ENCODE results near the gene NOP9. TPM values are rescaled to one million over a fixed set of nuclear protein-coding genes. Genes with fewer than 3 reads are reported as not detected.

The NOP9 gene, protein sequence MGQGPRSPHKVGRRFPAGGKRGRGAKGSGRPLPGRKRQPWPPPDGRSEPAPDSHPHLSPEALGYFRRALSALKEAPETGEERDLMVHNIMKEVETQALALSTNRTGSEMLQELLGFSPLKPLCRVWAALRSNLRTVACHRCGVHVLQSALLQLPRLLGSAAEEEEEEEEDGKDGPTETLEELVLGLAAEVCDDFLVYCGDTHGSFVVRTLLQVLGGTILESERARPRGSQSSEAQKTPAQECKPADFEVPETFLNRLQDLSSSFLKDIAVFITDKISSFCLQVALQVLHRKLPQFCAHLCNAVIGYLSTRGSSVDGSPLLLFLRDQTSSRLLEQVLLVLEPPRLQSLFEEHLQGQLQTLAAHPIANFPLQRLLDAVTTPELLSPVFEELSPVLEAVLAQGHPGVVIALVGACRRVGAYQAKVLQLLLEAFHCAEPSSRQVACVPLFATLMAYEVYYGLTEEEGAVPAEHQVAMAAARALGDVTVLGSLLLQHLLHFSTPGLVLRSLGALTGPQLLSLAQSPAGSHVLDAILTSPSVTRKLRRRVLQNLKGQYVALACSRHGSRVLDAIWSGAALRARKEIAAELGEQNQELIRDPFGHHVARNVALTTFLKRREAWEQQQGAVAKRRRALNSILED
- 20.1 TPM for polyA plus RNA-seq (2012; ENCODE audit: insufficient read depth, insufficient read length)

GRCh38 chr14:24299255-24300191 is at the start of gene NOP9, which contains the start of gene DHRS1:
Gene NOP9 (plus strand): TSS chr14:24299850. CDS start chr14:24299955, 105 bp downstream.
Gene DHRS1 (minus strand): TSS chr14:24299780. CDS start chr14:24299106, 674 bp downstream.
- peak within 1 kb of the TSS; percentile 94 for H3K4me3 ChIP-seq (ENCODE audit: low read length)
- DNase-seq (ENCODE audit: low read depth, low spot score): peak; percentile 84

DNA sequence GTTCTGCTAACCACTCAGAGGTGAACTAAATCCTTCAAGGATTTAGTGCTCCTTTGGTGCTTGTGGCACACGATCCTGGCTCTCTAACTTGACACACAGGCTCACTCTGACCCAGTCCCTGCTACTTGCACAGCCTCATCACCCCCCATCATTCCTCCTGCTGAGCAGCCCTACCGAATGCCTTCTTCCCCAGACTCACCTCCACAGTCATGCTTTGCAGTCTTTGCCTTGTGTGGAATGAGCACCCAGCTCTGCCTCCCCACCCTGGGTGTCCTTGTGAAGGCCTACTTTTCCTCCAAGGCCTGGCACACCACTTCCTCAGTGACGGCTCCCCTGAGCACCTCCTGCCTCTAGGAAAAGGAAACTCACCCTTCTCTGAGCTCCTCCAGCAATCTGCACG is 49.3 kb upstream of the NOP9 start:
- no peak overlapping the region for H3K4me3 ChIP-seq (ENCODE audit: low read length)
- DNase-seq (ENCODE audit: low read depth, low spot score): no peak

GRCh38 chr14:24251880-24252288 is 47.8 kb upstream of the NOP9 start:
- H3K4me3 ChIP-seq (ENCODE audit: low read length): no peak overlapping the region
- no peak for DNase-seq (ENCODE audit: low read depth, low spot score)

DNA sequence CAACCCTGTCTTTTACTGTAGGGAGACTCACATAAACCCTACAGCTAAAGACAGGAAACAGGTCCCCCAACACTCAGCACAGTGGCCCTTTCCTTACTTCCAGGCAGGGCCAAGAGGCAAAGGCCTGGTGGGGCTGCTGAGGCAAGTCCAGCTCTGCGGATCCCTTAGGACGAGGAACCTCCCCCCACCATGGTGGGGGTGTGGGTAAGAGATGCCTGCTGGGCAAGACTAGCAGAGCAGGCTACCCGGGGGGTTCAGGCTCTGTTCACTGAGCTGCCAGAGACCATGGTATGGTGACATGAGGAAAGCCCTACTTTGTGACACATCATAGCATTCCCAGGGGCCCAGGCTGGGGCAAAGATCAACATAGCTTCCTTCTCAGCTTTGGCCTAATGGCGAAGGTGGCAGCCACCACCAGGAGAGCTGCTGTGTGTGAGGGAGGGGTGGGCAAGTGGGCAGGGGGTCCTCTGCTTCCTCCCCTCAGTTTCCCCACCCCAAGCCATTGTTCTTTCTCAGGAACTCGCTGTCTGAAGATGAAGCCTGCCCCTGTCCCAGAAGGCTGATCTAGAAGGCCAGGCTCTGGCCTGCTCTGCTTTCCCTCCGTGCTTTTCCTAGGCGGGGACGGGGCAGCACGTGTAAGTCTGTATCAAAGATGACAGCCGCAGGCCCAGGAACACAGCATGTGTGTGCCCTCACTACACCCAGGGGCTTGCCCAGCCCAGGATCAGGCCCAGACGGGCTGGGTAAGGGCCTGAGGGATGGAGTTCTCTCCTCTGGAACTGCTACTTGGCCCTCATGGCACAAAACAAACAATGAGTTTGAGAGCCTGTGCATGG is 47.1 kb upstream of the NOP9 start:
- no peak for DNase-seq (ENCODE audit: low read depth, low spot score)
- no peak overlapping the region for H3K4me3 ChIP-seq (ENCODE audit: low read length)

DNA sequence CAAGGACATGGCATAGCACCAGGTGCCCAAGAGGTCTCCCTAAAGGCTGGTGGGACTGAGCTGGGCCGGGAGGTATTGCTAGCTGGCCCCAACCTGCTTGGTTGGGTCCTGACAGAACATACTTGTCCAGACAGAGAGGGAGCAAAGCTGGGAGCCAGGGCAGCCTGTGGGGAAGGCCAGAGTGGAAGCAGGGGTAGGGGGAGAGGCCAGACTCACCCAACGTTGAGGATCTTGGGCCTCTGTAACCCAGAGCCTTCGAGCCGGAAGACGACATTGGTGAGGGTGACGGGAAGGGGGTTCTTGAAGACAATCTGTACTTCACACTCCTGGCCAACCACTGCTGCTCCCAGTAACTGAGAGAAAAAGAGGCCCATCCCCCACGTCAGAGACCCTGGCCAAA is 45.7 kb upstream of the NOP9 start:
- no peak overlapping the region for H3K4me3 ChIP-seq (ENCODE audit: low read length)
- DNase-seq (ENCODE audit: low read depth, low spot score): no peak

GRCh38 chr14:24254630-24255392 is 44.8 kb upstream of the NOP9 start:
- H3K4me3 ChIP-seq (ENCODE audit: low read length): no peak overlapping the region
- DNase-seq (ENCODE audit: low read depth, low spot score): no peak

DNA sequence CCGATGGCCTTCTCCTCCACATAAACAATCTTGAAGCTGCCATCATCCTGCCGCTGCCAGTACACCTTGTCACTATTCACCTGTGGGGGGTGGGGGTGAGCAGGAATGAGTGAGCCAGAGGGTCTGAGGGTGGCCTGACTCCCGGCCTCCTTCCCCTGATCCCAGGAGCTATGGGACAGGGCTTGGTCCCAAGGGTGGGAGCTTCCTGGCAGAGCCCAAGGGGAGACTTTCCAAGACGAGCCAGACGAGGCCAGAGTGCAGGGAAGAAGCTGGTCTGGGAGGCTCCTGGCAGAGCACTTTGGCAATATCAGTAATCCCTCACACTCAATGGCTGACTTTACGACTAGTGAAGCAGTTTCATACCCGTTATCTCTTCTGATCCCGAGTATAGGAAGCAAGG is 44.2 kb upstream of the NOP9 start:
- no peak overlapping the region for H3K4me3 ChIP-seq (ENCODE audit: low read length)
- no peak for DNase-seq (ENCODE audit: low read depth, low spot score)

GRCh38 chr14:24255931-24256711 is 43.5 kb upstream of the NOP9 start:
- DNase-seq (ENCODE audit: low read depth, low spot score): no peak

DNA sequence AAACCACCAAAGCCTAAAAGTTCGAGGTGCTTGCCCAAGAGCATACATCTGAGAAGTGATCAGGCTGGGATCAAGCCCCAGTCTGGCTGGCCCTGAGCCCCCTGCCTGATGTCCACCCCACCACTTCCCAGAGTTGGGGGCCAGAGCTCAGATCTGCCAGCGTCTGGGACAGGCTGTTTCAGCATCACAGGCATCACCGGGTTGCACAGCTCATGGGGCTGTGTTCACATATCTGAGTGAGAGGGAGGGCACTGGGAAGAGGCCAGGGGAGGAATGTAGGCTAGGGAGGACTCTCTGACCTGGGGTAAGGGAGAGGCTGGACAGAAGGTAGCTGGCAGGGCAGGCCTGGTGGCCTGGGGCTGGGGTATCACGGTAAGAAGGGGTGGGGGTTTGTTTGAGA is 42.7 kb upstream of the NOP9 start:
- H3K4me3 ChIP-seq (ENCODE audit: low read length): no peak overlapping the region
- DNase-seq (ENCODE audit: low read depth, low spot score): no peak

More at GRCh38 chr14:24255931-24256711, 43.5 kb upstream of the NOP9 start:
- H3K4me3 ChIP-seq (ENCODE audit: low read length): no peak overlapping the region

GRCh38 chr14:24258119-24258518 is 41.5 kb upstream of the NOP9 start:
- DNase-seq (ENCODE audit: low read depth, low spot score): no peak
- no peak overlapping the region for H3K4me3 ChIP-seq (ENCODE audit: low read length)

DNA sequence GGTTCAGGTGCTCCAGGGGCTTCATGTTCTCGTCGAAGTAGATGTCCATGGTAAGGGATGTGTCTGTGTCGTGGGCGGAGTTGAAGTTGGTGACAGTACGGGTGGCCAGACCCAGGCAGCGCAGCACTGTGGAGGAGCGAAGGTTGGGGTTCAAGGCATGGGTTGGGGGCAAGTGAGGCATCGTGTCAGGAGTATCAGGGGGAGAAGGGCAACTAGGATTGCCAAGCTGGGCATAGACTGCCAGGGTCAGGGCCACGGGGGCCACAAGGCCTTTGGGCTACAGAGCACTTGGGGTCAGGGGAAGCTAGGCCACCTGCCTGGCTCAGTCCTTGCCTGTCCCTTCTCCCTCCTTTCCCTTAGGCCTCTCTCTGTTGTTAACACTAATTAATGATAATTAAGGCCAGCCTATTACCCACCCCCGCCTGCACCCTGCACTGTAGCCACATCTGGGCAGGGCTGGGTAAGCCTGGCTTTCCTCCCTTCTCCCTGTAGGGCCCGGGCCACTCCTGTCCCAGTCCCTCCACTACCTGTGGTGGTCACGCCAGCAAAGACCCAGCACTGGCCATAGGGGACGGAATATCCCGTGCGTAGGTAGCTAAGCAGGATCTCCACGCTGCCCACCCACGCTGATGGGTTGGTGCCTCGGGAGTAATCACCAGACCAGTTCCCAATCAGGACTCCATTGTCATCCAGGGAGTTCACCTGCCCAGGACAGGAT is 40.9 kb upstream of the NOP9 start:
- no peak for DNase-seq (ENCODE audit: low read depth, low spot score)
- H3K4me3 ChIP-seq (ENCODE audit: low read length): no peak overlapping the region

DNA sequence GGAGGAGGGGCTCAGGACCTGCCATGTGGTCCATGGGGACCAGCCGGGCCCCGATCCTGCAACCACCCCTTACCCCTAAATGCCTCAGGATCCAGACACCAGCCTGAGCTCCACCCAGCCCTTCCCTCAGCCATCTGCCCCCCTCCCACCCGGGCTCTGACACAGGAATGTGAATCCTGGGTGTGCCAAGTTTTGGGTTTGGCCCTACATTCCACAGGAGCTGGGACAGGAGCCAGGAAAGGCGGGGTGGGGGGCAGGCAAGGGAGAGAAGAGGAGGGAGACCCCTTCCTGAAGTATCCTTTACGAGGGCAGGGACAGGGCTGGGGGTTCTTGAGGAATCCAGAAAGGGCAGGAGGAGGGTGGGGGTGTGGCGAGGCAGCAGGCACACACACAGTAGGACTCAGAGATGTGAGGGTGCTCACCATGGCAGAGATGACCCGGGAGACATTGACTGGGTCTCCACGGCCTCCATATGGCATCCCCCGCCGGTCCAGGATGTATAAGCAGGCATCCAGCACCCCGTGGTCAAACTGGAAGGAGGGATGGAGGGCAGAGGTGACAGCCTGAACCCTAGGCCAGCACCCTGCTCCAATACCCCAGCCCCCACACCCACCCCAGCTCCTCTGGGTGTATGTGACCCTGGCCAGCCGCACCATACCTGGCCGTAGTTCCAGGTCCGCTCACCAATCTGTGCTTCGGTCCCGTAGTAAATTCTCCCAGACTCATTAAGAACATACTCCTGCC is 40.2 kb upstream of the NOP9 start:
- H3K4me3 ChIP-seq (ENCODE audit: low read length): no peak overlapping the region
- no peak for DNase-seq (ENCODE audit: low read depth, low spot score)

GRCh38 chr14:24260026-24260779 is 39.4 kb upstream of the NOP9 start:
- no peak overlapping the region for H3K4me3 ChIP-seq (ENCODE audit: low read length)
- no peak for DNase-seq (ENCODE audit: low read depth, low spot score)

DNA sequence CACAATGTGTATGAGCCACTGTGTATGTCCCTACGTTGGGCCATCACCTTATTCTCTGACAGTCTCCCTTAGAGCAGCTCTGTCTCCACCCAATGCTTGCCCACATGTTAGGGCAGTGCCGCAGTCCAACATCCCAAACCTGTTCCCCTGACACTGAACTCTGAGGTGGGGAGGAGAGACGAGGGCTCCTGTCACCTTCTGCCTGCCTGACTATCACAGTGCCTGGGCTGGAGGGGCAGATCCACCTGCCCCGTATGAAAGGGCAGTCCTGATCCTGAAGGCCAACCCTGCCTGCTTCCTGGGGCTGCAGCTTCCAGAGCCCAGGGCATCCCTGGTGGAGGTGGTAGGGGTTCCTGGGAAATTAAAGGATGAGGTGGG is 38.9 kb upstream of the NOP9 start:
- DNase-seq (ENCODE audit: low read depth, low spot score): no peak
- no peak overlapping the region for H3K4me3 ChIP-seq (ENCODE audit: low read length)

- no peak overlapping the region for H3K4me3 ChIP-seq (ENCODE audit: low read length)
- no peak for DNase-seq (ENCODE audit: low read depth, low spot score)
Measured at GRCh38 chr14:24261256-24261968, 38.2 kb upstream of the NOP9 start.
